ENCODE measurements around the gene LLGL2.
"Not testable (repeated sequence)": the region's sequence is repeated elsewhere in the genome, so short reads cannot be mapped to it uniquely, and the experiment has no call there.

Gene LLGL2

DNA sequence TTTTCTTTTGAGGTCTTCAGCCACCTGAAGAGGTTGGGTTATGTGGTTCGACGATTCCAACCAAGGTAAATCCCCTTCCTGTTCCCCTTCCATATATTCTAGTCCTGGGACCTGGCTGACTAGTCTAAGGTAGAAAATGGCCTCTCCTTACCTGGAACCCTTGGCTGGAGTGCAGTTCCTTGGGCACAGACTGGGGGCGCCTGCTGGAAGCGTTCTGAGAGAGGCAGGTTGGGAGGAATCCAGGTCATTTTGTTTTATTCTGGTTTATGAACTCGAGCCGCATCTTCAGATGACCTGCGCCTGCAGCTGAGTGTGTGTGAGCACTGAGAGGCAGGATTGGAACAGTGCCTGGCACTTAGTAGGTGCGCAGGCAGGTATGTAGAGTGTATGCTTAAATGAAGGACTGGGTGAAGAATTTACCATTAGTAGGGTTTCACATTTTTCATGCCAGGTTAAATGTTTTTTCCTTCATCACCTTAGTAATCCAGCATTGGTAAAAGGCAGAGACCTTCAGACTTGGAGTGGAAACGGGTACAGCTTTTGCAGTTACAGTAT is 6.4 kb upstream of the LLGL2 start:
- in situ Hi-C loops (cut with MboI; ENCODE audit: low sequenced_read_pairs) = loop anchor here (10.0 kb wide), 1 partner anchor 214 kb away; no protein-coding TSS in a partner anchor

GRCh38 chr17:75520413-75520812 is 5.1 kb upstream of the LLGL2 start:
- in situ Hi-C loops (cut with MboI; ENCODE audit: low sequenced_read_pairs) = not testable (repeated sequence)

DNA sequence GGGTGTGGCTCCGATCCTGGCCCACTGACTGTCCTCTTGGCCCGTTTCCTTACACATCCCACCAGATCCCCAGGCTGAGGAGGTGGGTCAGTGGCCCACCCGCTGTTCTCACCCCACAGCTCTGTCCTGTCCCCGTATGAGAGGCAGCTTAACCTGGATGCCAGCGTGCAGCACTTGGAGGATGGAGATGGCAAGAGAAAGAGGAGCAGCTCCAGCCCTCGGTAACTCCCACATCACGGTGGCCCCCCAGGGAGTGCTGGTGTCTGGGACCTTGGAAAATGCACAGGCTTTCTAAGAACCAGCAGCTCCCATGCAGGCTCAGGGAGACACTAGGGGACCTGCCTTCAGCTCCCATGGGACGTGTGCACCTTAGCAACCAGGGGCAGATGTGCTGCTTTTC is 4.2 kb upstream of the LLGL2 start:
- in situ Hi-C loops (cut with MboI; ENCODE audit: low sequenced_read_pairs) = no loop called here

GRCh38 chr17:75521951-75522727 is 3.4 kb upstream of the LLGL2 start:
- in situ Hi-C loops (cut with MboI; ENCODE audit: low sequenced_read_pairs) = no loop called here

DNA sequence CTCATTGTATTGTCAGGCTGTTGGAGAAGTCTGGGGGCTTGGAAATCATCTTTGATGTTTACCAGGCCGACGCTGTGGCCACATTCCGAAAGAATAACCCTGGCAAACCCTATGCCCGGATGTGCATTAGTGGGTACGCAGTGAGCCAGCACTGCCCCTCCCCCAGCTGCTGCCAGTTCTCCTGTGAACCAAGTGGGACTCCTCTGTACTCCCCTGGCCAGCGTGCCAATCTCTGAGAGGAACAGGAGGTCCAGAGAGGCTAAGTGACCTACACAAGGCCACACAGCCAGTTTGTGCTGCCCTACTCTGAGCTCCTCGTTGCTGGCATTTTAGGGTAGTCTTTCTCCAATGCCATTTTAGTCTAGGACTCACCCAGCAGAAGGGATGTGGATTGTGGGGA is 1.9 kb upstream of the LLGL2 start:
- in situ Hi-C loops (cut with MboI; ENCODE audit: low sequenced_read_pairs) = no loop called here

GRCh38 chr17:75524269-75524969 is 1.1 kb upstream of the LLGL2 start:
- in situ Hi-C loops (cut with MboI; ENCODE audit: low sequenced_read_pairs) = no loop called here

GRCh38 chr17:75525806-75526554 is 483 bp downstream of the LLGL2 start:
- in situ Hi-C loops (cut with MboI; ENCODE audit: low sequenced_read_pairs) = no loop called here

GRCh38 chr17:75526555-75527270 is 1.2 kb downstream of the LLGL2 start:
- in situ Hi-C loops (cut with MboI; ENCODE audit: low sequenced_read_pairs) = no loop called here

- in situ Hi-C loops (cut with MboI; ENCODE audit: low sequenced_read_pairs) = no loop called here
These were observed 5.6 kb downstream of the LLGL2 start for GRCh38 chr17:75530837-75531720.

- in situ Hi-C loops (cut with MboI; ENCODE audit: low sequenced_read_pairs) = no loop called here
These were observed 6.2 kb downstream of the LLGL2 start for GRCh38 chr17:75531721-75532072.

DNA sequence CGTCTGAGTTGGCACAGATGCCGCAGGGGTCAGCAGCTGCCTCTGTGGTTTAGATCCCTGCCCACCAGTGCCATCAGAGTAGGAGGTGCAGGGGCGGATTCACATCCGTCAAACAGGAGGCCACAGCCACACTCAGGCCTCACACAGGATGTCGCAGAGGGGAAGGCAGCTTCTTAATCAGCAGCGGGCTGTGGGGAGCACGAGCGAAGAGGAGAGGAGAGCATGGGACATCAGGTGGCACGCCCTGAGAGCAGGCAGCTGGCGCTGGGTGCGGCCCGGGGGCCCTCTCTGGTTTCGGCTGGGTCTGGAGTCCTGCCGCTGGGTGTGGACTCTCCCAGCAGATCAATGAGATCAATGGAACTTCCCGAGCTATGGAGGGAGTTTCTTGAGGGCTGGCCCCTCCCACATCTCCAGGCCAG is 9.6 kb downstream of the LLGL2 start:
- in situ Hi-C loops (cut with MboI; ENCODE audit: low sequenced_read_pairs) = no loop called here

- in situ Hi-C loops (cut with MboI; ENCODE audit: low sequenced_read_pairs) = no loop called here
These were observed 10.4 kb downstream of the LLGL2 start for GRCh38 chr17:75535871-75536270.

DNA sequence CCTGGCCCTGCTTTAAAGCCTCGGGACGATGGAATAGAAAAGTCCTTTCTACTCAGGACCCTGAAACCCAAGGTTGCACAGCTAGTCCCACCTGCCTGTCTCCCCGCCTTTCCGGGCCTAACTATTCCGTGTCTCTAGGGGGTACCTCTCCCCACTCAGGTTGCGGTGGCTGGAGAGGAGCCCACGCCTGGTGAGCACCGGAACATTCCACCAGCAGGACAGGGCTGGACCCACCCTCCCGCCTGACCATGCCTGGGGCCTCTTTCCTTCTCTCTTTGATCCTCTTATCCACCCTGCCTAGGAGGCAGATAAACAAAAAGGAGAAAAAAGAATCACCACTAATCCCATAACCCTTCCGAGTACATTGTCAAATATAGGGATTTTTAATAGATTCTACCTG is 10.9 kb downstream of the LLGL2 start:
- in situ Hi-C loops (cut with MboI; ENCODE audit: low sequenced_read_pairs) = no loop called here

DNA sequence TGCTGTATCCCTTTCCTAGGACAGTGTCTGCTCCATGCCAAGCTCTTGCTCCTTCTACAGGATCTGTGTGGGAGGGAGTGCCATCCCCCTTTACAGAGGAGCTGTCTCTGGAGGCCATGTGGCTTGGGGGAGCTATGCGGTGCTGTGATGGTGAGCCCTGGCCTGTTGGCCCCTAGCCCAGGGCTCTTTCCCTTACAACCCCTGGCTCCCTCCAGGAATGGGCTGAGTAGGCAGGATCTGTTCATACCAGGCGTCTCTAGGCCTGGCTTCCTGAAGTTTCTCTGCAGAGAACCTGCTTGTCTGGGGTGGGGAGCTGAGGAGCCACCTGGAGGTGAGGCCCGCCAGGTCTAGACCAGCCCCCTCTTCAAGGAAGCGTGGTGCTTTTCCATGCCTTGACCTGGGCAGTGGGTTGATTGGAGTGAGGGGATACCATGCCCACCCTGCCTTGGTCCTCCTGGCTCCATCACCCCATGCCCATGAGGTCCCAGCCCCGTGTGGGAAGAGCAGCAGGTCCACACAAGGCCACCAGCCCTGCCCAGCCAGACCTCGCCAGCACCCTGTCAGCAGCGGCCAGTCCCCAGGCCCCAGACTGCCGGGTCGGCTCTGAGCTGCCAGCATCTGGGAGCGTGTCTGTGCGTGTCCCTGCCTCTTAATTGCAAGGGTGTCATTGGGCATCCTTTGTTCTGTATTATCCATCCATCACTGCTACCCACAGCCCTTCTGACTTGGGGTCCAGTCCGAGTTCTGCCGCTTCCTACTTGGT is 14.7 kb downstream of the LLGL2 start:
- in situ Hi-C loops (cut with MboI; ENCODE audit: low sequenced_read_pairs) = no loop called here

DNA sequence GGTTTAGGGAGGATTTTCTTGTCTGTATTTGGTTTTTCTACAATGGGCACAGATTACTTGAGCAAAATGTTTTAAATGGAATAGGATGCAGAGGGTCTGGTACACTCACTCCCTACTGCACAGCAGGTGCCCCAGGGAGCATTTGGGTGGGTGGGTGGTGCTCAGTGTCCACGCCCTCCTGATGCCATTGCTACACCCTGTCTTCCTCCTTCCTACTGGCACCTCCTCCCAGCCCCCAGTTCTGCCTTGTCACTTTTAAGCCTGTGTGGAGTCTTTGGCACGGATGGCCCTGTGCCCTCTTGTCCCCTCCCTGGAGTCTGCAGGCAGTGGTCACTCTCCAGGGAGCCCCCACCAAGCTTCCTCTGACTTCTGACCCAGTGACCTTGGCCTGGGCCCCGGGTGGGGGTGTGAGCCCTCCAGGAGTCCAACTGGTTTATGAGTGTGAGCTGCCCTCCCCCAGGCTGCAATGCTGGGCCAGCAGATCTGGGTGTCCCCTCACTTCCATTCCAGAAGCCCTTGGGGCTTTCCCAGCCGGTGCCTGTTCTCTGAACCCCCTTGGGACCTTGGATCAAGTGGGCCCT is 15.5 kb downstream of the LLGL2 start:
- in situ Hi-C loops (cut with MboI; ENCODE audit: low sequenced_read_pairs) = no loop called here

DNA sequence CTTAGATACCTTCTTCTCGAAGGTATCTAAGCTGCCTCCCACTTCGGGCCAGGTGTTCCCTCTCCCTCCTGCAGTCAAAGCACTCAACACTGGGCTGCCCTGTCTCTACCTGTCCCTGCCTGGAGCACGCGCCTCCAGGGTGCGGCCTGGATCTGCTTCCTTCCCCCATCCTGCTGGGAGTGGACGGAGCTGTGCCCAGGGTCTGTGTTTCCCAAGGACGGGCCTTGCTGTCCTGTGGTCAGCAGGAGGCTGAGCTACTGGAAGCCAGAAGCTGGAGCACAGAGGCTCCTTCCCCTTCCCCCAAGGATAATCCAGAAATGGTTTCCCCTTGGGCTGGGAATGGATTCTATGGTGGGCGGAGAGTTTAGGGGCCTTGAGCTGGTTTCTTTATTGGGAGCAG is 16.7 kb downstream of the LLGL2 start:
- in situ Hi-C loops (cut with MboI; ENCODE audit: low sequenced_read_pairs) = no loop called here

DNA sequence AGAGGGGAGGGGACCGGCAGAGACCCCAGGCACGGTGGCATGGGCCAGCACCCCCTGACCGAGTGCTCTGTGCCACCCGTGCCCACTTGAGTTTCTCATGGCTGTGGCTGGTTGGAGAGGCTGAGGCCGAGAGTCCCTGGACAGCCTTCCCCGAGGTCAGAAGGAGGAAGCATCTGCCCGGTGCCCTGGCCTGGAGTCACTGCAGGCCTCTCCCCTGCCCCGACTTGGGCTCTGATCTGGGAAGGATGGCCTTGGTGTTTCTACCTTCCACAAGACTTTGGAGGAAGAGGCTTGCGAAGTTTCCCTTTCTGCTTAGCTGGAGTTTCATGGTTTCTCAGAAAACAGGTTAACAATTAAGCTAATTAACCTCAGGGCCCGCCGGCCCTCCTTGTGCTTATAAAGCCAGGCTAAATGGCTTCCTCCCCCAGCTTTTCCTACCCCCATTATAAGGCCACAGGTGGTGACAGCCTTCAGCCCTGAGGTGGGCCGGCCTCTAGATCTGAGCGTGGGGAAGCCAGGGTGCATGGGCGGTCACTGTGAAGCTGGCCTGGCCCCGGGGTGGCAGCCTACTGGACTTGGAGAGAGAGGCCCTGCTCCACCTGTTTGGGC is 17.3 kb downstream of the LLGL2 start:
- in situ Hi-C loops (cut with MboI; ENCODE audit: low sequenced_read_pairs) = no loop called here

DNA sequence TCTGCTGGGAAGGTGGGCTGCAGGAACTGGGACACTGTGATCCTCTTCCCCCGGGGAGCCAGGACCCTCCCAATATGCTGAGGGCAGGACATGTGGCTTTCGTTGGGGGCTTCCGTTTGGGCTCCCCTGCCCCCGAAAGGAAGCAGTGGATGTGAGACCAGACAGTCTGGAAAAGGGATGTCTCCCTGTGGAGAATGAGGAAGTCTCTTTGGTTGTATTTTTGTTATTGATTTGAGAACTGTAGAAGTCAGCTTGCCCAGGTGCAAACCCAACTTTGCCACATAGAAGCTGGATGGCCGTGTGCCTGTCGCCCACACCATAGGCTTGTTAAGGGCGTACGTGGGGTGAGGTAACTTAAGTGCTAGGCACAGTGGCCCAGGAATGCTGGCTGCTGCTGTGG is 18.8 kb downstream of the LLGL2 start:
- in situ Hi-C loops (cut with MboI; ENCODE audit: low sequenced_read_pairs) = no loop called here
